HG03342 (cell line): Measurements from ENCODE around the gene TMEM134.
A peak's percentile ranks its signal among the peaks of the same experiment; 100 is the strongest.
"Not testable (repeated sequence)": the region's sequence is repeated elsewhere in the genome, so short reads cannot be mapped to it uniquely, and the experiment has no call there.

ENCODE experiments used
- ATAC-seq: cut with Tn5 transposase; IDR thresholded peaks from one replicate; pipeline ENCODE4 v1.9.1; 2021; ENCODE audit warnings: mild to moderate bottlenecking, moderate library complexity; ENCODE audit not compliant: unreplicated experiment

The TMEM134 gene

GRCh38 chr11:67439321-67440228 lies 29.5 kb downstream of the TMEM134 start:
- ATAC-seq, result no peak

- no peak for ATAC-seq
Observed at GRCh38 chr11:67438158-67438902, 30.7 kb downstream of the TMEM134 start.

- ATAC-seq, result no peak
Observed at GRCh38 chr11:67437809-67438157, 31.3 kb downstream of the TMEM134 start.

GRCh38 chr11:67437082-67437808 lies 31.8 kb downstream of the TMEM134 start, which contains the start of gene PTPRCAP:
Gene PTPRCAP, minus strand, starts transcription at chr11:67437682. Its CDS starts 63 bp downstream, at chr11:67437619.
- ATAC-seq, result no peak

GRCh38 chr11:67436459-67437081 lies 32.5 kb downstream of the TMEM134 start:
- peak; percentile 40 for ATAC-seq

GRCh38 chr11:67435727-67436458 lies 33.2 kb downstream of the TMEM134 start:
- ATAC-seq, result no peak

GRCh38 chr11:67435031-67435726 lies 33.9 kb downstream of the TMEM134 start:
- ATAC-seq, result no peak

GRCh38 chr11:67434395-67434881 lies 34.6 kb downstream of the TMEM134 start:
- ATAC-seq, result no peak

GRCh38 chr11:67433536-67434394 lies 35.3 kb downstream of the TMEM134 start:
- no peak for ATAC-seq

GRCh38 chr11:67432655-67433349 lies 36.2 kb downstream of the TMEM134 start:
- no peak for ATAC-seq

- no peak for ATAC-seq
Observed at GRCh38 chr11:67431346-67432249, 37.5 kb downstream of the TMEM134 start.

GRCh38 chr11:67429722-67430121 lies 39.3 kb downstream of the TMEM134 start:
- no peak for ATAC-seq

GRCh38 chr11:67429038-67429668 lies 39.9 kb downstream of the TMEM134 start:
- no peak for ATAC-seq

GRCh38 chr11:67428052-67429001 lies 40.7 kb downstream of the TMEM134 start, which contains the start of gene RPS6KB2:
Gene RPS6KB2, plus strand, starts transcription at chr11:67428494. Its CDS starts 52 bp downstream, at chr11:67428546.
- peak; percentile 72 for ATAC-seq

- not testable (repeated sequence) for ATAC-seq
Observed at GRCh38 chr11:67427364-67427859, 41.6 kb downstream of the TMEM134 start.
